Skin epidermis (tissue), 12 donors: ENCODE measurements around the gene OR4A5.
"Not testable (repeated sequence)": the region's sequence is repeated elsewhere in the genome, so short reads cannot be mapped to it uniquely, and the experiment has no call there.

Source experiments
- H3K27ac ChIP-seq, 21 experiments: fragments of 200-600 bp; sonication (generic) in 11 of 21; one replicate each; pipeline ENCODE4 v1.5.0; 2020; ENCODE audit warnings: mild to moderate bottlenecking in 3 of 21, inconsistent platforms in 2 of 21, moderate library complexity in 2 of 21
- H3K4me3 ChIP-seq, 7 experiments: fragments of 200-600 bp; sonication (generic) in 2 of 7; one replicate each; pipeline ENCODE4 v1.5.0; 2020; ENCODE audit warnings: inconsistent platforms in 2 of 7, mild to moderate bottlenecking in 2 of 7, moderate library complexity in 1 of 7

OR4A5 gene, protein sequence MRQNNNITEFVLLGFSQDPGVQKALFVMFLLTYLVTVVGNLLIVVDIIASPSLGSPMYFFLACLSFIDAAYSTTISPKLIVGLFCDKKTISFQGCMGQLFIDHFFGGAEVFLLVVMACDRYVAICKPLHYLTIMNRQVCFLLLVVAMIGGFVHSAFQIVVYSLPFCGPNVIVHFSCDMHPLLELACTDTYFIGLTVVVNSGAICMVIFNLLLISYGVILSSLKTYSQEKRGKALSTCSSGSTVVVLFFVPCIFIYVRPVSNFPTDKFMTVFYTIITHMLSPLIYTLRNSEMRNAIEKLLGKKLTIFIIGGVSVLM

DNA sequence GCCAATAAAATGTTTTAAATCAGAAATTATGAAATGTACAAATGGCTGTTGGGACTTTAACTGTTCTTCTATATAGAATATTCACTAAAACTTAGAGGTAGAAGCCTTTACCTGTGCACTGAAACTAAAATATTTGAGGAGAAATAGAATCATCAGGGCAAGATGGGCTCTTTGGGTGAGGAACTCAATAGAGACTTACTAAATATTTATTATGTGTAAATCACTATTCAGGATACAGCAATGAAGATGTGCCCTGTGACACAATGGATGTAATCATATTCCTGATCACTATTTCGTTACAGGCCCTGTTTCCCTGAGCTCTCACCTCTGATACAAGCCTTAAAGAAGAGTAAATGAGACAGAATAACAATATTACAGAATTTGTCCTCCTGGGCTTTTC is at the start of gene OR4A5:
Gene OR4A5 (plus strand): TSS at position 301 of the 400 bp plus-strand sequence. CDS start 53 bp downstream, at position 354.
- not testable (repeated sequence) for H3K27ac ChIP-seq, H3K4me3 ChIP-seq

DNA sequence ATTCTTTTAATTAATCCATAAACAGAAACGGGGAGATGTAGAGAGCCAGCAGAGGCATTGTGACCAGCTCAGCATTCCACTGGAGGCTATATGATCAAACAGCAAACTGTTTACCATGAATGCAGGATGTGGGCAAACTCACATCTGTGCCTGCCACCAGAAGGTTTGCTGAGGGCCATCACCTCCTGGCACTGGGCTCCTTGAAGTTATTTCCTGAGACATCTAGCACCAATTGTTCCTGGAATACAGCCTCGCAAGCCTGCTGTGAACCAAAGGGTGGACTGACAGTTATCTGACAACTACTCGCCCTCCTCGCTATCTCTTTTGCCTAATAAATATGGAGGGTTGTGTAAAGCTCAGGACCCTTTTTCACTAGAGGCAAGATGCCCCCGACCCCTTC is 13.5 kb downstream of the OR4A5 start:
- H3K4me3 ChIP-seq, H3K27ac ChIP-seq: not testable (repeated sequence)
